ENCODE measurements around the gene ATP10D. TPM values are rescaled to one million over a fixed set of nuclear protein-coding genes. Genes with fewer than 3 reads are reported as not detected.
"Not testable (repeated sequence)": the region's sequence is repeated elsewhere in the genome, so short reads cannot be mapped to it uniquely, and the experiment has no call there.

ATP10D gene
- total RNA-seq, 4 donors from 2014 or later, result 32.4 to 65.6 (median 39.3) TPM

DNA sequence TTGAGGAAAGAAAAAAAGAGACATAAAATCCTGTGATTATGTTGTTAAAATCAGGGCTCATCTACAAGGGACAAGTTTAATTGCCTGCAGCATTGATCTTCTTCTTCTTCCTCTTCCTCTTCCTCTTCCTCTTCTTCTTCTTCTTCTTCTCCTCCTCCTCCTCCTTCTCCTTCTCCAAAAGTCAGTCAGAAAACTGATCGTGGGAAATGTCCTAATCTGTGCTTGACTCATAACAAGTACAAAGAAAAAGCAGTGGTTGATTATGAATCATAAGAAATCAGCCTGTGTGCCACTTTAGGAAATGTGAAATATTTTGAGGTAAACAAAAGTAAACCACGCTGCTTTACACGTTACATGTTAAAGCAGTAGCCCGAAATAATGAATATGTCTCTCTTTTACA lies 2.7 kb upstream of the ATP10D start:
- 43 to 53% methylated on average over 4 of the region's 4 CpGs for WGBS, 2 donors
- intact Hi-C loops (cut with DNase I; ENCODE audit: low total_unique reads), result no loop called here
- H3K4me3 ChIP-seq (ENCODE audit: low read depth, poor library complexity, severe bottlenecking), result no peak overlapping the region
- no peak for DNase-seq (ENCODE audit: low spot score in 2 of 2)
- TF ChIP-seq POLR2A (IDR thresholded peaks at IDR 0.05), result no peak
- TF ChIP-seq, protein P1, sequence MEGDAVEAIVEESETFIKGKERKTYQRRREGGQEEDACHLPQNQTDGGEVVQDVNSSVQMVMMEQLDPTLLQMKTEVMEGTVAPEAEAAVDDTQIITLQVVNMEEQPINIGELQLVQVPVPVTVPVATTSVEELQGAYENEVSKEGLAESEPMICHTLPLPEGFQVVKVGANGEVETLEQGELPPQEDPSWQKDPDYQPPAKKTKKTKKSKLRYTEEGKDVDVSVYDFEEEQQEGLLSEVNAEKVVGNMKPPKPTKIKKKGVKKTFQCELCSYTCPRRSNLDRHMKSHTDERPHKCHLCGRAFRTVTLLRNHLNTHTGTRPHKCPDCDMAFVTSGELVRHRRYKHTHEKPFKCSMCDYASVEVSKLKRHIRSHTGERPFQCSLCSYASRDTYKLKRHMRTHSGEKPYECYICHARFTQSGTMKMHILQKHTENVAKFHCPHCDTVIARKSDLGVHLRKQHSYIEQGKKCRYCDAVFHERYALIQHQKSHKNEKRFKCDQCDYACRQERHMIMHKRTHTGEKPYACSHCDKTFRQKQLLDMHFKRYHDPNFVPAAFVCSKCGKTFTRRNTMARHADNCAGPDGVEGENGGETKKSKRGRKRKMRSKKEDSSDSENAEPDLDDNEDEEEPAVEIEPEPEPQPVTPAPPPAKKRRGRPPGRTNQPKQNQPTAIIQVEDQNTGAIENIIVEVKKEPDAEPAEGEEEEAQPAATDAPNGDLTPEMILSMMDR (IDR thresholded peaks at IDR 0.05), result no peak

DNA sequence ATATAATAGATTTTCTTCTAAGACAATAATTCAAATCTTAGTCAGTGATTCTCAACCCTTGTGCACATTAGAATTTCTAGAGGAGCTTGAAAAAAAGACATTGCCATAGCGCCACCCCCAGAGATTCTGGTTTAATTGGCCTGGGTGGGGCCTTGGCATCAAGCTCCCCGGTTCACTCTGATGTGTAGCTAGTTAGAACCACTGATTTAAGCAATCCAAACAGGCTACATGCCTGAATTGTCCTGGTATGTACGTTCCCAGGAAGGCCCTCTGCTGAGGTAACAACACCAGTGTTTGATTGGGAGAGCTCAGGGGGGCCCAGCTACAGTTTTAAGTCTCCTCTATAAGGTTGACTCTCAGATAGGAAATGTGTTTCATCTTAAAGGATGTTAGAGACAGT lies 1.3 kb upstream of the ATP10D start:
- no peak for TF ChIP-seq POLR2A (IDR thresholded peaks at IDR 0.05)
- TF ChIP-seq, protein P1 (IDR thresholded peaks at IDR 0.05), result no peak
- DNase-seq (ENCODE audit: low spot score in 2 of 2), result peak in 1 of 2 donors; percentile 46
- intact Hi-C loops (cut with DNase I; ENCODE audit: low total_unique reads), result no loop called here
- 45 to 61% methylated on average over 3 of the region's 3 CpGs for WGBS, 2 donors
- no peak overlapping the region for H3K4me3 ChIP-seq (ENCODE audit: low read depth, poor library complexity, severe bottlenecking)

DNA sequence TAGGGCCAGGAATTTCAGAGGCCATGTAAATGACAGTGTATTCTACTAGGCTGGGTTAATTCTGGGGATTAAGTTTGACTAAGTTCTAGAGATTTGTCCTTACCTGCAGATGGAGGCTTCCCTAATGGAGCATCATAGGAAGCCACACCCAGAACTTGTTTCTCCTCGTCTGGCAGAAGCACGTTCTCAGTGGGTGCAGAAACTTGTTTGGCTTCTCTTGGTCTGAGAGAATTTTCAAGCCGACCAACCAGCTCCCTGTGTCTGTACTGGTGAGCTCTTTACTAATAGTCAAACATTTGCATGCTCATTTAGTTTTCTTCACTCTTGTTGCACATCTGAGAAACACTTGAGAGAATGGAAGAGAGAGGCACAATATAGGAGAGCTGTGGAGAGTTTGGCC lies 907 bp upstream of the ATP10D start:
- 50 to 52% methylated on average over 3 of the region's 3 CpGs for WGBS, 2 donors
- intact Hi-C loops (cut with DNase I; ENCODE audit: low total_unique reads), result no loop called here
- TF ChIP-seq POLR2A (IDR thresholded peaks at IDR 0.05), result no peak
- TF ChIP-seq, protein P1 (IDR thresholded peaks at IDR 0.05), result no peak
- peak in 1 of 2 donors; percentile 53 for DNase-seq (ENCODE audit: low spot score in 2 of 2)
- H3K4me3 ChIP-seq (ENCODE audit: low read depth, poor library complexity, severe bottlenecking), result no peak overlapping the region

DNA sequence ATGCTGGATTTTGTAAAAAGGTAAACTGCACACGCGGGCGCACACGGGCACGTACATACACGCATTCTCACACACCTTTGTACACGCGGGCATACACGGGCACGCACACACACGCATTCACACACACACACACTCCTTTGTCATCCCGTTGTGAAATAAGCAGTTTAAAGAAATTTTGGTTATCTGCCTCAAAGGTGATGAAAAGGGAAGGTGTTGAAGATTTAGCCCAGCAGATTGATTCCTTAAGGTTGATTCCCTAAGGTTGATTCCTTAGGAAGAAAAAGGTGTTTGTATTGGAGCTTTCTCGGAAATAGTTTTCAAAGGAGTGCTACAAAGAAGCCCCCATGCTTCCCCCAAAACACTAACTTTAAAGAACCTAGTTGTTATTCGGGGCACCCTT lies 693 bp downstream of the ATP10D start:
- H3K4me3 ChIP-seq (ENCODE audit: low read depth, poor library complexity, severe bottlenecking), result peak overlapping the region; percentile 42
- intact Hi-C loops (cut with DNase I; ENCODE audit: low total_unique reads), result no loop called here
- TF ChIP-seq, protein P1 (IDR thresholded peaks at IDR 0.05), result no peak
- TF ChIP-seq POLR2A (IDR thresholded peaks at IDR 0.05), result no peak
- whole genome bisulfite sequencing, 2 donors, result 0 to 2% methylated on average over 14 of the region's 14 CpGs
- DNase-seq (ENCODE audit: low spot score in 2 of 2), result no peak

DNA sequence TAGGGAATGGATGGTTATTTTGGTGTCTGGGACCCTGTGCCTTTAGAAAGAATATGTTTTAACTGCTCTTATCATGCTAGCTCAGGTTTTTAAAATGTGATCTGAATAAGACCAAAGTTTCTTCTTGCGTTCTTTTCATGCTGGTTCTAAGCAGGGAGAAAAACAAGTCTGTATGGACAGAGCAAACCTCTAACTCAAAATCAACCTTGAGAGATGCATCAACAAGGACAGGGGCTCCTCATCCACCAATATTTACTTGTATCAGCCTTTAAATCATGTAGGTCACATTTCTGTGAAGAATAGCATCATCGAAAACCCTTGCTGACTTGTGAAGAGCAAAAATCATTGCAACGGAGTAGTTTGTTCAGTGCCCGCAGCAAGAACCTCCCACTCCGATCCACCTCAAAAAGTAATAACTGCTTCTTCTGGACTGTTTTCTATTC lies 1.2 kb downstream of the ATP10D start:
- 12 to 17% methylated on average over 5 of the region's 5 CpGs for WGBS, 2 donors
- no peak for DNase-seq (ENCODE audit: low spot score in 2 of 2)
- TF ChIP-seq, protein P1 (IDR thresholded peaks at IDR 0.05), result no peak
- no peak for TF ChIP-seq POLR2A (IDR thresholded peaks at IDR 0.05)
- intact Hi-C loops (cut with DNase I; ENCODE audit: low total_unique reads), result no loop called here
- H3K4me3 ChIP-seq (ENCODE audit: low read depth, poor library complexity, severe bottlenecking), result no peak overlapping the region

DNA sequence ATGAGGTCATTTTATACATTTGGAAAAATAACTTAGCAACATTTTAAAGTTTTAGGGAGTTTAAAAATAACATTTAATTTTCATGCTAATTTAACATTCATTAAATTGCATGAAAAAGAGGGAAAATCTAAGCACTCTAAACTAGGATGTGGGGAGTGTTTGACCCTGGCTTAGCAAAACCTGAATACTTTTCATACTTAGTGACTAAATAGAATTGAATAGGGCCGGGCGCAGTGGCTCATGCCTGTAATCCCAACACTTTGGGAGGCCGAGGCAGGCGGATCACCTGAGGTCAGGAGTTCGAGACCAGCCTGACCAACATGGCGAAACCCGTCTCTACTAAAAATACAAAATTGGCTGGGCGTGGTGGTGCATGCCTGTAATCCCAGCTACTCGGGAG lies 1.7 kb downstream of the ATP10D start:
- 80 to 94% methylated on average over 9 of the region's 9 CpGs for WGBS, 2 donors
- H3K4me3 ChIP-seq (ENCODE audit: low read depth, poor library complexity, severe bottlenecking); DNase-seq (ENCODE audit: low spot score in 2 of 2); intact Hi-C loops (cut with DNase I; ENCODE audit: low total_unique reads): not testable (repeated sequence)

Data from lower leg skin (tissue), 4 donors.